ENCODE measurements around the gene TMEM259.
"Not testable (repeated sequence)": the region's sequence is repeated elsewhere in the genome, so short reads cannot be mapped to it uniquely, and the experiment has no call there.

Gene TMEM259

GRCh38 chr19:1028062-1028926 lies 7.4 kb upstream of the TMEM259 start:
- in situ Hi-C loops (cut with HindIII; ENCODE audit: low sequenced_read_pairs) = no loop called here
- peak overlapping the region; percentile 100 for H3K4me3 ChIP-seq (ENCODE audit: low read depth, low read length)
- DNase-seq (ENCODE audit: low read depth) = peak; percentile 97
- no peak for TF ChIP-seq CTCF (IDR thresholded peaks at IDR 0.05; ENCODE audit: low read depth, low read length, missing control alignments)

- in situ Hi-C loops (cut with HindIII; ENCODE audit: low sequenced_read_pairs) = no loop called here
- DNase-seq (ENCODE audit: low read depth) = no peak
- peak overlapping the region; percentile 100 for H3K4me3 ChIP-seq (ENCODE audit: low read depth, low read length)
- TF ChIP-seq CTCF (IDR thresholded peaks at IDR 0.05; ENCODE audit: low read depth, low read length, missing control alignments) = no peak
These were observed 6.7 kb upstream of the TMEM259 start for GRCh38 chr19:1027650-1028061.

GRCh38 chr19:1026783-1027649 lies 6.1 kb upstream of the TMEM259 start:
- DNase-seq (ENCODE audit: low read depth) = no peak
- no peak for TF ChIP-seq CTCF (IDR thresholded peaks at IDR 0.05; ENCODE audit: low read depth, low read length, missing control alignments)

GRCh38 chr19:1025960-1026782 lies 5.2 kb upstream of the TMEM259 start, which contains the start of gene CNN2:
Gene CNN2 (plus strand): TSS chr19:1026608. CDS start chr19:1026662, 54 bp downstream.
- TF ChIP-seq CTCF (IDR thresholded peaks at IDR 0.05; ENCODE audit: low read depth, low read length, missing control alignments) = no peak
- no peak for DNase-seq (ENCODE audit: low read depth)
- H3K4me3 ChIP-seq (ENCODE audit: low read depth, low read length) = peak within 1 kb of the TSS; percentile 100
- in situ Hi-C loops (cut with HindIII; ENCODE audit: low sequenced_read_pairs) = no loop called here

More at GRCh38 chr19:1026783-1027649, 6.1 kb upstream of the TMEM259 start:
- in situ Hi-C loops (cut with HindIII; ENCODE audit: low sequenced_read_pairs) = no loop called here
- peak overlapping the region; percentile 100 for H3K4me3 ChIP-seq (ENCODE audit: low read depth, low read length)

GRCh38 chr19:1025080-1025479 lies 4.2 kb upstream of the TMEM259 start:
- H3K4me3 ChIP-seq (ENCODE audit: low read depth, low read length); DNase-seq (ENCODE audit: low read depth); in situ Hi-C loops (cut with HindIII; ENCODE audit: low sequenced_read_pairs): not testable (repeated sequence)

- in situ Hi-C loops (cut with HindIII; ENCODE audit: low sequenced_read_pairs); H3K4me3 ChIP-seq (ENCODE audit: low read depth, low read length): not testable (repeated sequence)
These were observed 2.9 kb upstream of the TMEM259 start for GRCh38 chr19:1023883-1024188.

More at GRCh38 chr19:1023883-1024188, 2.9 kb upstream of the TMEM259 start:
- not testable (repeated sequence) for DNase-seq (ENCODE audit: low read depth)
